ENCODE results near the gene CYP19A1. TPM values are rescaled to one million over a fixed set of nuclear protein-coding genes. Genes with fewer than 3 reads are reported as not detected.
A peak's percentile ranks its signal among the peaks of the same experiment; 100 is the strongest.

The CYP19A1 gene
- polyA plus RNA-seq, 1 donor, result not detected

- peak; percentile 26 for DNase-seq
Measured at GRCh38 chr15:51298620-51299019, 39.8 kb downstream of the CYP19A1 start.

- DNase-seq, result no peak
Measured at GRCh38 chr15:51290720-51291119, 47.7 kb downstream of the CYP19A1 start.

GRCh38 chr15:51289290-51289689 lies 49.1 kb downstream of the CYP19A1 start:
- DNase-seq, result no peak

- no peak for DNase-seq
Measured at GRCh38 chr15:51288143-51289065, 50.0 kb downstream of the CYP19A1 start.

GRCh38 chr15:51286816-51287215 lies 51.6 kb downstream of the CYP19A1 start:
- no peak for DNase-seq

- DNase-seq, result no peak
Measured at GRCh38 chr15:51285399-51285798, 53.0 kb downstream of the CYP19A1 start.

GRCh38 chr15:51284871-51285270 lies 53.5 kb downstream of the CYP19A1 start:
- DNase-seq, result no peak

- no peak for DNase-seq
Measured at GRCh38 chr15:51283026-51283425, 55.4 kb downstream of the CYP19A1 start.

- peak; percentile 22 for DNase-seq
Measured at GRCh38 chr15:51282241-51282640, 56.2 kb downstream of the CYP19A1 start.

- peak; percentile 40 for DNase-seq
Measured at GRCh38 chr15:51281368-51281967, 56.9 kb downstream of the CYP19A1 start.

GRCh38 chr15:51280838-51281237 lies 57.6 kb downstream of the CYP19A1 start:
- no peak for DNase-seq

GRCh38 chr15:51279391-51279790 lies 59.0 kb downstream of the CYP19A1 start:
- no peak for DNase-seq

- DNase-seq, result no peak
Measured at GRCh38 chr15:51277101-51277500, 61.3 kb downstream of the CYP19A1 start.

GRCh38 chr15:51274956-51275355 lies 63.4 kb downstream of the CYP19A1 start:
- no peak for DNase-seq

GRCh38 chr15:51270706-51271105 lies 67.7 kb downstream of the CYP19A1 start:
- DNase-seq, result no peak

- DNase-seq, result no peak
Measured at GRCh38 chr15:51269496-51269895, 68.9 kb downstream of the CYP19A1 start.

- DNase-seq, result peak; percentile 4
Measured at GRCh38 chr15:51267703-51268083, 70.7 kb downstream of the CYP19A1 start.

- no peak for DNase-seq
Measured at GRCh38 chr15:51267051-51267702, 71.2 kb downstream of the CYP19A1 start.

GRCh38 chr15:51266656-51267050 lies 71.7 kb downstream of the CYP19A1 start:
- DNase-seq, result no peak

- DNase-seq, result no peak
Measured at GRCh38 chr15:51265037-51265555, 73.3 kb downstream of the CYP19A1 start.

GRCh38 chr15:51263726-51264125 lies 74.7 kb downstream of the CYP19A1 start:
- no peak for DNase-seq

GRCh38 chr15:51263116-51263515 lies 75.3 kb downstream of the CYP19A1 start:
- no peak for DNase-seq

- no peak for DNase-seq
Measured at GRCh38 chr15:51262463-51262862, 75.9 kb downstream of the CYP19A1 start.

All from left kidney (tissue), 2 donors.